Pancreas (tissue), 10 donors: ENCODE results near the gene SERPINI2. TPM values are rescaled to one million over a fixed set of nuclear protein-coding genes. Genes with fewer than 3 reads are reported as not detected.

Source experiments
- ATAC-seq, 4 donors: fragments of 200-7000 bp; cut with Tn5 transposase; one replicate each; pipeline versions ENCODE4 v1.8.0 to v1.9.1; 2020; ENCODE audit warnings: mild to moderate bottlenecking in 4 of 4, moderate library complexity in 4 of 4
- DNase-seq, 6 donors: peaks; one replicate each; pipeline ENCODE4 v3.0.0-alpha.2; 2020
- FAIRE-seq: peaks from 2 replicates; lab custom pipeline; 2012; peaks lifted over from hg19 to GRCh38; lab: Jason Lieb, UNC
- H3K27ac ChIP-seq, 4 donors: fragments of 200-600 bp; sonication (generic); 1 replicate in 3 of 4; 2 replicates in 1 of 4; pipeline versions ENCODE4 v1.5.0 to v1.8.0; 2020
- H3K27me3 ChIP-seq, 4 donors: fragments of 200-600 bp; one replicate each; pipeline ENCODE4 v1.8.0; 2021
- H3K36me3 ChIP-seq, 3 donors: fragments of 200-600 bp; sonication (generic) in 1 of 3; one replicate each; pipeline versions ENCODE4 v1.5.0 to v1.8.0; 2020 to 2021
- H3K4me1 ChIP-seq, 3 donors: fragments of 200-600 bp; one replicate each; pipeline ENCODE4 v1.8.0; 2021
- H3K4me3 ChIP-seq, 4 donors: fragments of 200-600 bp; sonication (generic) in 2 of 4; one replicate each; pipeline versions ENCODE4 v1.5.0 to v1.8.0; 2020 to 2021
- H3K9me3 ChIP-seq, 4 donors: fragments of 200-600 bp; one replicate each; pipeline ENCODE4 v1.8.0; 2021
- WGBS, 2 donors: extraction: QIAGEN DNeasy Blood & Tissue Kit; methylation state at CpG; one replicate each; pipeline ENCODE4 v1.1.7; 2013; 5-methylcytosine and 5-hydroxymethylcytosine counted together
- intact Hi-C, 3 donors: fragments of 100-400 bp; cut with DNase I; formaldehyde crosslinking; loops; one replicate each; pipeline versions ENCODE4 v1.11.1 to v1.14.2; 2022
- polyA plus RNA-seq, 2 donors: library from polyadenylated mRNA; stranded (reverse); fragments of 200-250 nt; gene quantifications; one replicate each; pipeline ENCODE4 v1.2.3, GENCODE V29; 2013
- total RNA-seq, 6 donors: library from RNA; stranded (reverse); fragmentation: NEBNext Ultra II Directional in 4 of 6; extraction: Animal tissue kit (Norgen Biotek cat#: 25700) in 4 of 6; gene quantifications; one replicate each; pipeline versions ENCODE4 v1.2.1 to v1.2.4, GENCODE V29; 2021 to 2023
- TF ChIP-seq, protein P1 (sequence below), 4 donors: fragments of 200-600 bp; sonication (generic) in 3 of 4; IDR thresholded peaks; one replicate each; pipeline versions ENCODE4 v1.5.0 to v1.8.0; 2021; ENCODE audit warnings: antibody characterized with exemption in 4 of 4
- donor health status: healthy with polysubstance abuse.
- donor health status: DM: no; HTN: no; CAD: no; lungs with moderate emphysema.
- donor health status: DM: no; HTN: no; CAD: no.
- donor health status: control.
- donor health status: control.
- donor health status: Bipolar disorder and iron deficiency.
- donor health status: DM: yes; HTN: yes; CAD: no.
- donor health status: DM: no; HTN: no; CAD: no.
- donor health status: DM: no; HTN: no; CAD: no.
- donor health status: DM: yes; HTN: yes; CAD: no.

The SERPINI2 gene
- total and polyA plus RNA-seq, 8 donors = 143 to 444 (median 342) TPM

DNA sequence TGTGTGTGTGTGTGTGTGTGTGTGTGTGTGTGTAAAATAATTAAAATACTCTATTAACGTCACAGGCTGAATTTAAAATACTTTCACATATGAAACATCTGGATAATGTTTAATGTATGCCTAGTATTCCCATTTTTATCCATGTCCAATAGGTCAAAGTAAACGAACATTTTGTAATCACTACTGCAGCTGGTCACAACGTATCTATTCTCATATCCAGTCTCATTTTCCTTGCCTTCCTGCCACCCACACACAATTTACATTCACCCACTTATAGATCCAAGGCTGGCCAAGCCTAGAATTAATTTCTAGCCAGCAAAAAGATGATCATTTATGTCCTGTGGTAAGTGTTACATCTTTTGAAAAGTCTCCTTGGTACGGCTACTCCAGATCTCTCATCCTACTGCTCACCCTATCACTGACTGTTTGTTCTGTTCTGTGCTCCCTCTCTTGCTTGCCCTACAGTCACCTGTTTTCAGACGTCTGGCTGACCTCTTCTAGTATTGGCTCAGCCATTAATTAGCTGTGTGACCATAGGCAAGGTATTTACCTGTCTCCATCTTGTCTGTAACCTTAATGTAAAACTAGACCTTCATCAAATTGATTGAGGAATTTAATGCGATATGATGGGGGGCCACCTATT, 17.6 kb downstream of the SERPINI2 start:
- FAIRE-seq = no peak
- H3K9me3 ChIP-seq = no peaks in the 10 kb centered on the region
- H3K27ac ChIP-seq = no peak overlapping the region
- H3K4me1 ChIP-seq = peaks cover 0 to 3% (median 3%) of the 10 kb centered on the region in 3 donors
- peak in 3 of 4 donors; percentile 56 to 77 (median 63) for ATAC-seq
- H3K36me3 ChIP-seq = no peaks in the 10 kb centered on the region
- no peak for DNase-seq
- 39 to 43% methylated on average over 6 of the region's 6 CpGs for WGBS, 2 donors
- TF ChIP-seq, protein P1, sequence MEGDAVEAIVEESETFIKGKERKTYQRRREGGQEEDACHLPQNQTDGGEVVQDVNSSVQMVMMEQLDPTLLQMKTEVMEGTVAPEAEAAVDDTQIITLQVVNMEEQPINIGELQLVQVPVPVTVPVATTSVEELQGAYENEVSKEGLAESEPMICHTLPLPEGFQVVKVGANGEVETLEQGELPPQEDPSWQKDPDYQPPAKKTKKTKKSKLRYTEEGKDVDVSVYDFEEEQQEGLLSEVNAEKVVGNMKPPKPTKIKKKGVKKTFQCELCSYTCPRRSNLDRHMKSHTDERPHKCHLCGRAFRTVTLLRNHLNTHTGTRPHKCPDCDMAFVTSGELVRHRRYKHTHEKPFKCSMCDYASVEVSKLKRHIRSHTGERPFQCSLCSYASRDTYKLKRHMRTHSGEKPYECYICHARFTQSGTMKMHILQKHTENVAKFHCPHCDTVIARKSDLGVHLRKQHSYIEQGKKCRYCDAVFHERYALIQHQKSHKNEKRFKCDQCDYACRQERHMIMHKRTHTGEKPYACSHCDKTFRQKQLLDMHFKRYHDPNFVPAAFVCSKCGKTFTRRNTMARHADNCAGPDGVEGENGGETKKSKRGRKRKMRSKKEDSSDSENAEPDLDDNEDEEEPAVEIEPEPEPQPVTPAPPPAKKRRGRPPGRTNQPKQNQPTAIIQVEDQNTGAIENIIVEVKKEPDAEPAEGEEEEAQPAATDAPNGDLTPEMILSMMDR (IDR thresholded peaks at IDR 0.05) = no peak
- H3K4me3 ChIP-seq = no peak overlapping the region
- peaks cover 0 to 2% (median 0%) of the 10 kb centered on the region in 4 donors for H3K27me3 ChIP-seq
- intact Hi-C loops = no loop called here

GRCh38 chr3:167453815-167454214, 20.0 kb downstream of the SERPINI2 start:
- Histone ChIP-seq H3K9me3 (no peaks in the 10 kb centered on the region), H3K4me3 (no peak overlapping the region), H3K27me3 (peaks cover 0 to 2% (median 0%) of the 10 kb centered on the region in 4 donors), H3K4me1 (peaks cover 0 to 3% (median 3%) of the 10 kb centered on the region in 3 donors), H3K27ac (no peak overlapping the region), H3K36me3 (no peaks in the 10 kb centered on the region)
- no peak for ATAC-seq
- no peak for FAIRE-seq
- 90% methylated on average over 2 of the region's 2 CpGs for WGBS, 2 donors
- intact Hi-C loops = no loop called here
- no peak for DNase-seq
- TF ChIP-seq, protein P1 (IDR thresholded peaks at IDR 0.05) = no peak

DNA sequence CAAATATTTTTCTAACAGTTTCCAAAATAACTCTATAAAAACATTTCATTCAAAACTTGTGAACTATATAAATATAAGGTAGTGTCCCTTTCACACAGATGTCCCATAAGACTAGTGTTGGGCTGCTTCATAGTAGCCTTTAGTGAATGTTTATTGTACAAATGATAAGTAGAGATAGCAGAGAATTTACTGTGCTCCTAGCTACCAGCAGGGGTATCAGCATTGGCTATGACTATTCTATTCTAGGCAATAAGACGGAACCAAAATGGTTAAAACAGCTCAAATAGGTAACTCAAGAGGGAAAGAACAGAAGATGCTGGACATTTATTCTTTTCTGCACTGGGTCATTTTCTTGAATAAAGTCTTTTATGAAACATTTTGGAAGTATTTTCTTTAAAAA, 22.6 kb downstream of the SERPINI2 start:
- intact Hi-C loops = no loop called here
- Histone ChIP-seq H3K27me3 (peaks cover 0 to 2% (median 0%) of the 10 kb centered on the region in 4 donors), H3K27ac (no peak overlapping the region), H3K9me3 (no peaks in the 10 kb centered on the region), H3K4me1 (peaks cover 0 to 3% (median 0%) of the 10 kb centered on the region in 3 donors), H3K4me3 (no peak overlapping the region), H3K36me3 (no peaks in the 10 kb centered on the region)
- ATAC-seq (peak in 2 of 4 donors; percentile 25 to 44), FAIRE-seq (no peak), DNase-seq (no peak)
- TF ChIP-seq, protein P1 (IDR thresholded peaks at IDR 0.05) = no peak
- 0 to 58% methylated on average over 1 of the region's 1 CpG for WGBS, 2 donors

GRCh38 chr3:167450675-167451074, 23.2 kb downstream of the SERPINI2 start:
- DNase-seq (no peak), ATAC-seq (peak in 1 of 4 donors; percentile 10), FAIRE-seq (no peak)
- peaks cover 0 to 2% (median 0%) of the 10 kb centered on the region in 4 donors for H3K27me3 ChIP-seq
- peaks cover 0 to 3% (median 0%) of the 10 kb centered on the region in 3 donors for H3K4me1 ChIP-seq
- H3K36me3 ChIP-seq = no peaks in the 10 kb centered on the region
- H3K4me3 ChIP-seq = no peak overlapping the region
- TF ChIP-seq, protein P1 (IDR thresholded peaks at IDR 0.05) = no peak
- no peak overlapping the region for H3K27ac ChIP-seq
- intact Hi-C loops = no loop called here
- H3K9me3 ChIP-seq = no peaks in the 10 kb centered on the region
- 48 to 73% methylated on average over 2 of the region's 2 CpGs for WGBS, 2 donors

DNA sequence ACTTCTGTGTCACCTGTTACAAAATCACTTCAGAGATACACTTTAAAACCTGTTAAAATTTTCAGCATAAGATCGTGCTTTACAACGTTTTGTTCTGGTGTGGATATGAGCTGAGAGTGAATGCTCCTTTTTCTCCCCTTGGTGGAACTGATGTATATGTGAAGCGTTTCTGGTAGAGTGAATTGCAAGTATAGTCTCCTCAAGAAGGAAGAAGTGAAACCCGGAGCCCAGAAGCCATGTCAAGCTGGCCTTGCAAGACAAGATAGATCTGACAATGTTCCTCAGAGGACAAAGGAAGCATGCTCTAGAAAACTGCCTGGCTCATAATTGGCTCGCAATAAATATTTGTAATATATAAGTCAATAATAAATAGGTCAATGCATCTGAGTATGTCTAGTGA, 23.6 kb downstream of the SERPINI2 start:
- no peak for FAIRE-seq
- H3K27ac ChIP-seq = no peak overlapping the region
- WGBS, 2 donors = 81 to 92% methylated on average over 5 of the region's 5 CpGs
- H3K4me1 ChIP-seq = peaks cover 0 to 3% (median 0%) of the 10 kb centered on the region in 3 donors
- H3K36me3 ChIP-seq = no peaks in the 10 kb centered on the region
- no peaks in the 10 kb centered on the region for H3K9me3 ChIP-seq
- TF ChIP-seq, protein P1 (IDR thresholded peaks at IDR 0.05) = no peak
- intact Hi-C loops = no loop called here
- ATAC-seq = no peak
- no peak for DNase-seq
- H3K27me3 ChIP-seq = peaks cover 0 to 2% (median 0%) of the 10 kb centered on the region in 4 donors
- H3K4me3 ChIP-seq = no peak overlapping the region
